Kidney (tissue), 14 donors: ENCODE data around the gene SF3B1. TPM values are rescaled to one million over a fixed set of nuclear protein-coding genes. Genes with fewer than 3 reads are reported as not detected.

ENCODE experiments used
- DNase-seq, 5 donors: peaks; one replicate each; pipeline ENCODE4 v3.0.0-alpha.2; 2013 to 2020
- FAIRE-seq: peaks from 2 replicates; lab custom pipeline; 2012; peaks lifted over from hg19 to GRCh38; lab: Jason Lieb, UNC
- H3K27ac ChIP-seq, 2 donors: one replicate each; pipeline ENCODE4 v1.7.0; 2013; ENCODE audit warnings: low read depth in 2 of 2, low read length in 2 of 2, inconsistent platforms in 1 of 2
- H3K27me3 ChIP-seq: one replicate; pipeline ENCODE4 v1.7.1; 2013; ENCODE audit warnings: low read length, inconsistent platforms; ENCODE audit not compliant: control insufficient read depth, insufficient read depth
- H3K36me3 ChIP-seq, 3 donors: one replicate each; pipeline versions ENCODE4 v1.7.0 to v1.7.1; 2013; ENCODE audit warnings: low read length in 3 of 3, control low read depth in 1 of 3, inconsistent platforms in 1 of 3; ENCODE audit not compliant: insufficient read depth in 3 of 3, control insufficient read depth in 2 of 3
- H3K4me1 ChIP-seq, 3 donors: one replicate each; pipeline versions ENCODE4 v1.7.0 to v1.7.1; 2013; ENCODE audit warnings: low read length in 3 of 3, inconsistent platforms in 1 of 3, low read depth in 1 of 3; ENCODE audit not compliant: control insufficient read depth in 2 of 3, insufficient read depth in 2 of 3
- H3K4me3 ChIP-seq, 3 donors: one replicate each; pipeline versions ENCODE4 v1.7.0 to v1.8.1; 2013; ENCODE audit warnings: low read length in 3 of 3, control low read depth in 1 of 3, inconsistent platforms in 1 of 3
- H3K9ac ChIP-seq, 3 donors: one replicate each; pipeline versions ENCODE4 v1.7.0 to v1.7.1; 2013; ENCODE audit warnings: low read length in 3 of 3, control low read depth in 1 of 3, inconsistent platforms in 1 of 3
- H3K9me3 ChIP-seq, 3 donors: one replicate each; pipeline versions ENCODE4 v1.7.0 to v1.7.1; 2013; ENCODE audit warnings: low read length in 3 of 3, control low read depth in 1 of 3, inconsistent platforms in 1 of 3; ENCODE audit not compliant: control insufficient read depth in 2 of 3, insufficient read depth in 1 of 3
- CTCF ChIP-seq: IDR thresholded peaks from 3 replicates; pipeline ENCODE4 v1.5.1; 2012; ENCODE audit warnings: mild to moderate bottlenecking, moderate library complexity, borderline replicate concordance; ENCODE audit not compliant: insufficient read depth; ENCODE audit errors: extremely low read depth
- intact Hi-C: fragments of 100-400 bp; cut with DNase I; formaldehyde crosslinking; loops from one replicate; pipeline ENCODE4 v1.11.1; 2022
- polyA plus RNA-seq: library from polyadenylated mRNA; stranded (reverse); fragments of 350-450 nt; fragmentation: Illumina TruSeq; extraction: RNeasy Lipid Tissue Mini Kit (QIAGEN cat#74804); gene quantifications from one replicate; pipeline ENCODE4 v1.2.3, GENCODE V29; 2014; ENCODE audit warnings: low read depth, low replicate concordance; ENCODE audit not compliant: insufficient read depth
- total RNA-seq: library from RNA; stranded (reverse); fragmentation: NEBNext Ultra II Directional; extraction: Animal tissue kit (Norgen Biotek cat#: 25700); gene quantifications from one replicate; pipeline ENCODE4 v1.2.1, GENCODE V29; 2021
- donor health status: control.
- donor health status: control.
- donor health status: control.
- donor health status: control.
- donor health status: control.
- donor health status: DM: yes; HTN: yes; CAD: no.
- donor health status: Normal renal cell carcinoma (clear cell type).

SF3B1 gene
- total and polyA plus RNA-seq, 2 donors from 2014 or later, result 185 to 244 TPM

GRCh38 chr2:197398913-197399312, 35.9 kb downstream of the SF3B1 start:
- no peaks in the 10 kb centered on the region for H3K4me1 ChIP-seq
- intact Hi-C loops, result no loop called here
- no peak overlapping the region for H3K27ac ChIP-seq
- no peak for TF ChIP-seq CTCF
- FAIRE-seq (no peak), DNase-seq (no peak)
- no peaks in the 10 kb centered on the region for H3K27me3 ChIP-seq
- no peak overlapping the region for H3K9ac ChIP-seq
- peaks cover 19 to 92% (median 56%) of the 10 kb centered on the region in 3 donors for H3K36me3 ChIP-seq
- no peaks in the 10 kb centered on the region for H3K9me3 ChIP-seq
- no peak overlapping the region for H3K4me3 ChIP-seq

- Histone ChIP-seq H3K4me1 (no peaks in the 10 kb centered on the region), H3K4me3 (no peak overlapping the region), H3K36me3 (peaks cover 14 to 33% (median 14%) of the 10 kb centered on the region in 3 donors), H3K9ac (no peak overlapping the region), H3K27ac (no peak overlapping the region), H3K27me3 (no peaks in the 10 kb centered on the region), H3K9me3 (no peaks in the 10 kb centered on the region)
- no peak for DNase-seq
- no peak for FAIRE-seq
- TF ChIP-seq CTCF, result no peak
- intact Hi-C loops, result no loop called here
Observed at GRCh38 chr2:197391220-197391717, 43.6 kb downstream of the SF3B1 start.

- no peaks in the 10 kb centered on the region for H3K4me1 ChIP-seq
- no peak overlapping the region for H3K9ac ChIP-seq
- no peak overlapping the region for H3K4me3 ChIP-seq
- no peaks in the 10 kb centered on the region for H3K27me3 ChIP-seq
- no peak for FAIRE-seq
- H3K27ac ChIP-seq, result no peak overlapping the region
- intact Hi-C loops, result loop anchor here (10.0 kb wide), 1 partner anchor 204 kb away; no protein-coding TSS in a partner anchor
- no peak for DNase-seq
- H3K36me3 ChIP-seq, result peaks cover 7 to 15% (median 8%) of the 10 kb centered on the region in 3 donors
- no peaks in the 10 kb centered on the region for H3K9me3 ChIP-seq
- TF ChIP-seq CTCF, result no peak
Observed at GRCh38 chr2:197388866-197389587, 45.8 kb downstream of the SF3B1 start.
